ENCODE measurements around the gene KNDC1. TPM values are rescaled to one million over a fixed set of nuclear protein-coding genes. Genes with fewer than 3 reads are reported as not detected.

Gene KNDC1
- total RNA-seq, 1 experiment from 2014 or later, result 1.1 TPM

DNA sequence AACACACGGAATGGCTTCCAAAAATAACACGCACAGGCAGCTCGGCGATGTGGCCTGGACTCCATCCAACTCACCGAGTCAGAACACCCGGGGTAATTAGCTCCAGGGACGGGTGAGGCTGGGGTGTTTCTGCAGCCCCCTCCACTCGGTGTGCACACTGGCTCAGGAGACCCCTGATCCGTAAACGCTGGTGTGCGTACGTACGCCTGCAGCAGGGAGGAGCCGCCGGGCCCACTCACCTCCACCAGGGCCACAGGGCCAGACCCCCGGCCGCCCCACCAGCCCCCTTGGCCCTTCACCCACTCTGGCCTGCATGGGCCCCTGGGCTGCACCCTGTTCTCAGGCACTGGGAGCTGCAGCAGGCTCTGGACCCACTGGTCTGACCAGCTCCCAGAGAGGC lies 47.6 kb downstream of the KNDC1 start:
- in situ Hi-C loops (cut with HindIII; ENCODE audit: low pct_unique_long_range_greater_than_20kb, low sequenced_read_pairs), result no loop called here
- no peak for DNase-seq (ENCODE audit: low read depth)

DNA sequence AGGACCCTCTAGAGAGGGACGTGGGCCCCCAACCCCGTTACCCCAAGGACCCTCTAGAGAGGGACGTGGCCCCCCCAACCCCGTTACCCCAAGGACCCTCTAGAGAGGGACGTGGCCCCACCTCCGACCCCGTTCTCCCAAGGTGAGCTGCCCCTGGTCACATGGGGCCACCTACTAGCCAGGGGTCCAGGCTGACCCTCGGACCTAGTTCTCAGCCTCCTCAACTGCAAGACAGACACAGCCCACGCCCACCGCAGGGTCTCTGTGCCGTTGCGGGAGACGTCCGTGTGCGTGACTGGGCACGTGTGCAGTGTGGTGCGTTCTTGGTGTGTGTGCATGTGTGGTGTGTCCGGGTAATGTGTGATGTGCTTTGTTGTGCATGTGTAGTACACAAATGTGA lies 48.4 kb downstream of the KNDC1 start:
- DNase-seq (ENCODE audit: low read depth), result no peak
- in situ Hi-C loops (cut with HindIII; ENCODE audit: low pct_unique_long_range_greater_than_20kb, low sequenced_read_pairs), result no loop called here

DNA sequence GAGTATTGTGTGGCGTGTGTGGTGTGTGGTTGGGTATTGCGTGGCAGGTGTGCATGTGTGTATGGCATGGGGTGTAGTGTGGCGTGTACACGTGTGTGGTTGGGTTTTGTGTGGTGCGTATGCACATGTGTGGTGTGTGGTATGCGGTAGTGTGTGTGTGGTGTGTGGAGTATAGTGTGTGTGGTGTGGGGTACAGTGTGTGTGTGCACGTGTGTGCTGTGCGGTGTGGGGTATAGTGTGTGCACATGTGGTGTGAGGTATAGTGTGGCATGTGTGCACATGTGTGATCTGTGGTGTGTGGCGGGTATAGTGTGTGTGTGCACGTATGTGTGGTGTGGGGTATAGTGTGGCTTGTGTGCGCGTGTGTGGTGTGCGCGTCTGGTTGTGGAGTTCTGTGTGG lies 49.1 kb downstream of the KNDC1 start:
- no peak for DNase-seq (ENCODE audit: low read depth)
- in situ Hi-C loops (cut with HindIII; ENCODE audit: low pct_unique_long_range_greater_than_20kb, low sequenced_read_pairs), result no loop called here

DNA sequence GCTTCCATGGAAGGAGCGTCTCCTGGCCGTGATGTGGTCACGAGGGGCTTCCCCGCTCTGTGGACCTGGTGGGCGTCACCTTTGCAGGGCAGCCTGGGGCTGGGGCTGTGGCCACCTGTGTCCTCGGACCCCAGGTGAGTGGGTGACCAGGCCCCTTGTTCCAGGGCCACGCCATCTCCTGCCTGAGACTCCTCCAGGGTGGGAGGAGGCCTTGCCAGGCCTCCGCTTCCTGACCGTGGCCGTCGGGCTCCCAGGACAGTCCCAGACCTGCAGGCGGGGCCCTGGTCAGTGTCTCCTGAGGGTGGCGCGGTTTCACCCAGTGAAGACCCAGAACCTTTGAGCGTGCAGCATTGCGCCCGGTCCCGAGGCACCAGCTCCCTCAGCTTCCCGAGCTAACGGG lies 49.6 kb downstream of the KNDC1 start:
- in situ Hi-C loops (cut with HindIII; ENCODE audit: low pct_unique_long_range_greater_than_20kb, low sequenced_read_pairs), result no loop called here
- DNase-seq (ENCODE audit: low read depth), result no peak

DNA sequence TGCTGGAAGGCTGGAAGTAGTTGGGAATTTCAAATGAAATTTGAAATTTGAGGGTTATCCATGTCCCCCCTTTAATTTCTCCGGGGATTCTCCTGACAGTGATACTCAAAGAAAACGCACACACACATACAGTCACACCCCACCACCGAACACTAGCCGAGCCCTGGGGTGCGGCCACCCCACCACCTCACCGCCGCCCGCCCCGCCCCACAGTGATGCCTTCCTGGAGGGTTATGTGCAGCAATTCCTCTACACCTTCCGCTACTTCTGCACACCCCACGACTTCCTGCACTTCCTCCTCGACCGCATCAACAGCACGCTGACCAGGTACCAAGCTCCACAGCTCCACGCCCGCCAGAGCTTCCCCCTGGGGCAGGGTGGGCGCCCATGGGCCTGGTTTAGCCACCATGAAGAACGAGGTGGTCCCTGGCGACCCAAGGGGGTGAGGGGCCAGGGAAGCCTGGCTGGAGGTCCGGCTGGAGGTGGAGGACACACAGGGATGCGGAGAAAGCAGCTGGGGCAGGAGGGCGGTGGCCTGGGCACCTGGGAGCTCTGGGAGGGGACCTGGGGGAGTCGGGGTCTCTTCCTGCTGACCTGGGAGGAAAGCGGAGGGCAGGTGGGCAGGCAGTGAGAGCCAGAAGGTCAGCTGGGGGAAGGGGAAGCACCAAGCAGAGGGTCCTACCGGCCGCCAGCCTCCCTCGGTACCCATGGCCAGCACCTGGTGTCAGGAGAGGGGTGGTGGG lies 50.5 kb downstream of the KNDC1 start:
- in situ Hi-C loops (cut with HindIII; ENCODE audit: low pct_unique_long_range_greater_than_20kb, low sequenced_read_pairs), result no loop called here
- no peak for DNase-seq (ENCODE audit: low read depth)

DNA sequence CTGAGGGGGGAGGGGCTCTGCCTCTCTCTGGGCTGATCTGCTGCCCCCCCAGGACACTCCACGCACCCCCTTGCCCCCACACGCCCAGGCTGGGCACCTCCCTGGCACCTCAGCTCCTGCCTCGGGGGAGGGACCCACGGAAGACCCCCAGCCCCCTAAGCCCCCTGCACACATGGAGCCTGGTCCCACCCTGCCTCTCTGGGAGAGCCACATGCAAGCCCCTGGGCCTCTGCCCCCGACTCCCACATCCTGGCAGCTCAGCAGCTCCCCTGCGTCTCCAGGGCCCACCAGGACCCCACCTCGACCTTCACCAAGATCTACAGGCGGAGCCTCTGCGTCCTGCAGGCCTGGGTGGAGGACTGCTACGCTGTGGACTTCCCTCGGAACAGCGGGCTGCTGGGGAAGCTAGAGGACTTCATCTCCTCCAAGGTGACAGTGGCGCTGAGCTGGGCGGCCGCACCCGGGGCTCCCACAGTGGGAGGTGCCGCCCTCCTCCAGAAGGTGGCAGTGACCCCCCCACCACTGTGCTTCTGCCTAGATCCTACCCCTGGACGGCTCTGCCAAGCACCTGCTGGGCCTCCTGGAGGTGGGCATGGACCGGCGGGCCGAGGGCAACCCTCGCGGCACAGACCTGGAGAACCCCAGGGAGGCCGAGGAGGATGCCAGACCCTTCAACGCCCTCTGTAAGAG lies 51.3 kb downstream of the KNDC1 start:
- DNase-seq (ENCODE audit: low read depth), result no peak
- in situ Hi-C loops (cut with HindIII; ENCODE audit: low pct_unique_long_range_greater_than_20kb, low sequenced_read_pairs), result no loop called here

DNA sequence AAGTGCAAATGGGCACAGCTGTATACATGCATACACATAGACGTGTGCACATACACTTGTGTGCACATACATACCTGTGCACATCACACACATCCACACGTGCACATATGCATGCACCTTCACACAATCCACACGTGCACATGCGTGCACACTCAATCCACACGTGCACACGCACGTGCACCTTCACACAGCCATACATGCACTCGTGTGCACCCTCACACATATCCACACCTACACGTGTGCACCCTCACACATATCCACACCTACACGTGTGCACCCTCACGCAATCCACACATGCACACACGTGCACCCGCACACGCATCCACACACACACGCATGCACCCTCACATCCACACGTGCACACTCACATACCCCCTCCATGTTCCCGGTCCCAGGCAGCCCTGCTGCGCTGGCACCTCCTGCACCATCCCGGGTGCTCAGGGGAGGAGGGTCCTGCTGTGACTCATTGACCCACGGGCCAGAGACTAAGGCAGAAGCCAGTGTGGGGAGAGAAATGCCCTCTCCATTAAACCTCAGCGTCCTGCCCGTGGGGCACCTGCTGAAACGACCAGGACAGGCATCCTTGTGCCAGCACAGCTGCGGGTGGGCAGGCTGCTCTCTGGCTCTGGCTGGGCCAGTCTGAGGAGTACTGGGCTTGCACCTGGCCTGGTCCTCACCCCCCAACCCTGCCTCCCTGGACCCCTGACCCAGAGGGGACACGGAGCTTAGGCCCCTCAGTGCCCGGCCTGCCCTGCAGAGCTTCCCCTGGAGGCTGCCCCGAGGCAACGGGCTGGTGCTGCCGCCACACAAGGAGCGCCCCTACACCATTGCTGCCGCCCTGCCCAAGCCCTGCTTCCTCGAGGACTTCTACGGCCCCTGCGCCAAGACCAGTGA lies 52.2 kb downstream of the KNDC1 start:
- DNase-seq (ENCODE audit: low read depth), result no peak
- in situ Hi-C loops (cut with HindIII; ENCODE audit: low pct_unique_long_range_greater_than_20kb, low sequenced_read_pairs), result no loop called here

DNA sequence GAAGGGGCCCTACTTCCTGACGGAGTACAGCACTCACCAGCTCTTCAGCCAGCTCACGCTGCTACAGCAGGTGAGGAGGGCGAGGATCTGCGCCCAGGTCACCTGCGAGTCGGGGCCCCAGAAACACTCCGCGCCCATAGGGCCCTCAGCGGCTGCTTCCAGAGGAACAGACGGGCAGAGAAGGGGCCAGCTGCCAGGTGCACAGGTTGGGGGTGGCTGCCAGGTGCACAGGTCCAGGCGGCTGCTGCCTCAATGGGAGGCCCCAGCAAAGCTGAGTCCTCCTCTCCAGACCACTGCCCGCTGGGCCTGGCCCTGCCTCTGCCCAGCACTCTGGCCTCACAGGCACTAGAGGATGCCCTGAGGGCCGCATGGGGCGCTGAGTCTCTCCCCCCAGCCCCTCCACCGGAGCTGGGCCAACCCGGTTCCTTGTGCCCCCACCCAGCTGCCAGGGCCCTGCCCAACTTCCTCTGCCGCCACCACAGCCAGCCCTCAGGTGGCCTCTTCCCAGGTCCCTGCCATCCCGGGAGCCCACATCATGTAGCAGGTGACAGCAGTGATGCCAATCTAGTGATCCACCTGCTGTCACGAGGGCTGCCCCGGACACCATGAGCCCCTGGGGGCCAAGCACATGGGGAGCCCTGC lies 53.0 kb downstream of the KNDC1 start:
- in situ Hi-C loops (cut with HindIII; ENCODE audit: low pct_unique_long_range_greater_than_20kb, low sequenced_read_pairs), result no loop called here
- no peak for DNase-seq (ENCODE audit: low read depth)

DNA sequence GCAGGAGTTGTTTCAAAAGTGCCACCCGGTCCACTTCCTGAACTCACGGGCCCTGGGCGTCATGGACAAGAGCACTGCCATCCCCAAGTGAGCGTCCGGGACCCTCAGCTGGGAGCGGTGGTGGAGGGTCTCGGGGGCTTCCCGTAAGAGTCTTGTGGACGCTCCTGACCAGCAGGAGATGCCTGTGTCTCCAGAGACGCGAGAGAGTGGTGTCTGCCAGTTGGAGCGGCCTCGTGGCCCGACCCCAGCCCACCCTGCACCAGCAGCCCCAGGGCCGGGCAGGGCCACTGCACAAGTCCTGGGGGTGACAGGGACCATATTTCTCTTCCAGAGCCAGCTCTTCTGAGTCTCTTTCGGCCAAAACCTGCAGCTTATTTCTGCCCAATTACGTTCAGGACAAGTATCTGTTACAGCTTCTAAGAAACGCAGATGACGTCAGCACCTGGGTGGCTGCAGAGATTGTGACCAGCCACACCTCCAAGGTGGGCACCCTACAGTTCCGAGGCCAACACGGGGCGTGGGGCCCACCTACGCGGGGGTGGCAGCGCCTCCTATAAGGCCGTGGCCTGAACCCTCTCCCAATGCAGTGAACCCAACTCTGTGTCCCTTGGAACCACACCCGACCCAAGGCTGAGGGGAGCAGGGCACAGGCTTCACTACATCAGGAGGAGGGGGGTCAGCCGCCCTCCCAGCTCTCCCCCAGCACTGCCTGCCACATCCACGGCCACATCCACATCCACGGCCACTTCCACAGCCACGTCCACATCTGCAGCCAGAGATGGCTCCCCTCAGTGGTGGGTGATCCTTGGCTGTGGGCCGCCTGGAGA lies 53.8 kb downstream of the KNDC1 start:
- in situ Hi-C loops (cut with HindIII; ENCODE audit: low pct_unique_long_range_greater_than_20kb, low sequenced_read_pairs), result no loop called here
- no peak for DNase-seq (ENCODE audit: low read depth)

DNA sequence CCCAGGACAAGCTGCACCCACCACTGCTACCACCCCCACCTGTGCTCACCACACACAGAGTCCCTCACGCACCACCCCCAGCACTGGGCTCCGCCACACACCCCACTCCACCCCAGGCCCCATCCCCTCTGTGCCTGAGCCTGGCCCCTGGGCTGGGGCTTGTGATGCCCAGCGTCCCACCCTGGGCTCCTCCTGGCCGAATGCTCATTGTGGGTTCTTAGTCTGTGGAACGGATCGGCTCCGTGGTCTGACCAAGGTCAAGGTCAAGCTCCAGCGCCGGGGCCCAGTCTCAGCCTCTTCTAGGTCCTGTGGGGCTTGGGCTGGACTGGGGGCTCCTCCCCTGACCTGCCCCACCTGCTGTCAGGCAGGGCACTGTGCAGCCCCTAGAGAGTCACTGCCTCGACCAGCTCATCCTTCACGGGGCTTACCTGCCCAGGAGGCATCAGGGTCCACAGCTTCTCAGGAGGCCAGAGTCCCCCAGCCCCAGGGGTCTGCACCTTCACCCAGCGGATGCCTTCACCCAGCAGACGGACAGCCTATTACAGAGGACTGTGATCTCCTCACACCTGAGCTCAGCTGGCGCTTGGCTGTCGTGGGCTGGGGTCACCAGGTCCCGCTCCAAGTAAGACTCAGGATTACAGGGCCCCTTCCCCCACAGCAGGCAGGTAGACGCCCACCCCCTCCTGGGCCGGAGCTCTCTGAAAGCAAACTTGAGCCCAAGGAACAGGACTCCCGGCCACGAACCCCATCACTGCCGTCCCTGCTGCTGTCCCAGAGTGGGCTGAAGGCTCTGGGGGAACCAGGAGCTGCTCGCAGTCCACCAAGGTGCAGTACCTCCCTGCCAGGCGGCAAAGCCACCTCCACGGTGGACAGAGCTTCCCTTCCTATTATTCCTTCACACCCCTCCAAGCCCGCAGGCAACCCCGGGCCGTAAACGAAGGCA lies 54.7 kb downstream of the KNDC1 start:
- DNase-seq (ENCODE audit: low read depth), result no peak
- in situ Hi-C loops (cut with HindIII; ENCODE audit: low pct_unique_long_range_greater_than_20kb, low sequenced_read_pairs), result no loop called here

DNA sequence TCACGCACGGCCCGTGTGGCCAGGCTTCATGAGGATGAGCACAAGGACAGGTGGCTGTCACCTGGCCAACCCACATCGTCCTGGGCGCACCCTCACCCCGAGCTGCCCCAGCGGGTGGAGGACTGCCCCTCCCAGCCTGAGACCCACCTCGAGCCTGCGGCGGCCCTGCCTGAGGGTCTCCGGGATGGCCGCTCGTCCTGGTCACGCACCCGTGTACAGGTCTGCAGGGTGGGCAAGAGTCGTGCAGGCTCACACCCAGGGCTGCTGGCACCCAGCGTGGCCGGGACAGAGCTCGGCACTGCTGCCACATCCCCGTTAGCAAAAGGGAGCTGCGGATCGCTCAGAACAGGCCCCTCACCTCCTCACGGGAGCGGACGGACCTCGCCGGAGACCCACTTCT lies 55.6 kb downstream of the KNDC1 start:
- in situ Hi-C loops (cut with HindIII; ENCODE audit: low pct_unique_long_range_greater_than_20kb, low sequenced_read_pairs), result no loop called here
- DNase-seq (ENCODE audit: low read depth), result no peak

DNA sequence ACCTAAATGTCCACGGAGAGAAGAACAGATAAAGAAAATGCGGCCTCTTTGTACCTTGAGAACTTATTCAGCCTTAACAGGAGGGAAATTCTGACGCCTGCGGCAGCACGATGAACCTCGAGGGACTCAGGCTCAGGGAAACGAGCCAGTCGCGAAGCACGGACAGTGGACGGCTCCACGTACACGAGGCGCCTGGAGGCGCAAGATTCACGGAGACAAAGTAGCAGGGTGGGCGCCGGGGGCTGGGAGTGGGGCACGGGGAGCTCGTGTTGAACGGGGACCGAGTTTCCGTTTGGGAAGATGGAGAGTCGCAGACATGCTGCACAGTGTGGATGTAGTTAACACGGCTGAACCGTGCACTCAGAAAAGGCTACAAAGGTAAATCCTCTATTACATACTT lies 56.8 kb downstream of the KNDC1 start:
- in situ Hi-C loops (cut with HindIII; ENCODE audit: low pct_unique_long_range_greater_than_20kb, low sequenced_read_pairs), result no loop called here
- DNase-seq (ENCODE audit: low read depth), result no peak

DNA sequence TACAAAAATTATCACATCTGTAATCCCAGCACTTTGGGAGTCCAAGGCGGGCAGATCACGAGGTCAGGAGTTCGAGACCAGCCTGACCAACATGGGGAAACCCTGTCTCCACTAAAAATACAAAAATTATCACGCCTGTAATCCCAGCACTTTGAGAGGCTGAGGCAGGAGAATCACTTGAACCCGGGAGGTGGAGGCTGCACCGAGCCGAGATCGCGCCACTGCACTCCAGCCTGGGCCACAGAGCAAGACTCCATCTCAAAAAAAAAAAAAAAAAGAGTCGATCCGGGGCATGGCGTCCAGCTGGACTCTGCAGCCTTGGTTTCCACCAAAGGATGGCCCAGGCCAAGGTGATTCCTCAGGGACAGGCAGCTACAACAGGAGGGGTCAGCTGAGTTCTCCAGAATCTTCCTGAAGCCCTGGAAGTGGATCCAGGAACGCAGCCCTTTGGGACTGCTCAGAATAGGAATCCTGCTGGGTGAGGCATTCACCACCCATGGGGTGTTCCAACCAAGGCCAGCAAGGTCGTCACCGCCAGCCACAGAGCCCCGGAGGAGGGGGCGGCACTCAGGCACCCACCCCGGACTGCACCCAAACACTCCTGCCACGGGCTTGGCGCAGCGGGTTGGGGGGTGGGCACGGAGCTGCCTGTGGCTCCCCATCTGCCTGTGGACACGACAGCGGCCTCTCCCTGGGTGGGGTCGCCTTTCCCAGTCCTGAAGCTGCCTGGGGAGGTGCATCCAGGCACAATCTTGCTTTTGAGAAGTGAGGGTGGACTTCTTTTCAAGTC lies 58.0 kb downstream of the KNDC1 start:
- no peak for DNase-seq (ENCODE audit: low read depth)
- in situ Hi-C loops (cut with HindIII; ENCODE audit: low pct_unique_long_range_greater_than_20kb, low sequenced_read_pairs), result no loop called here

DNA sequence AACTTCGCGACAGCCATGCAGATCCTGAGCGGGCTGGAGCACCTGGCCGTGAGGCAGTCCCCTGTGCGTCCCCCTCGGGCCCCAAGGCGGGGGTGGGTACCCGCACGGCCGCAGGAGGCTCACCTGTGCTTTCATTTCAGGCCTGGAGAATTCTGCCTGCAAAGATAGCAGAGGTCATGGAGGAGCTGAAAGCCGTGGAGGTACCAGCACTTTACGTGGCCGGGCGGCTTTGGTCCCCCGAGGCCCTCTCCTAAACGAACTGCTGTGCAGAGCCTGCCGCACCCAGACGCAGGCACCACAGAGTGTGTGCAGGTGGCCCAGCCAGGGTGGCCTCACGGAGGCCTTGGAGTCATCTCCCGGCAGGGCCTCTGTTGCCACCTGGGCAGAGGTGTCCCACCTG lies 58.9 kb downstream of the KNDC1 start:
- DNase-seq (ENCODE audit: low read depth), result no peak
- in situ Hi-C loops (cut with HindIII; ENCODE audit: low pct_unique_long_range_greater_than_20kb, low sequenced_read_pairs), result no loop called here

DNA sequence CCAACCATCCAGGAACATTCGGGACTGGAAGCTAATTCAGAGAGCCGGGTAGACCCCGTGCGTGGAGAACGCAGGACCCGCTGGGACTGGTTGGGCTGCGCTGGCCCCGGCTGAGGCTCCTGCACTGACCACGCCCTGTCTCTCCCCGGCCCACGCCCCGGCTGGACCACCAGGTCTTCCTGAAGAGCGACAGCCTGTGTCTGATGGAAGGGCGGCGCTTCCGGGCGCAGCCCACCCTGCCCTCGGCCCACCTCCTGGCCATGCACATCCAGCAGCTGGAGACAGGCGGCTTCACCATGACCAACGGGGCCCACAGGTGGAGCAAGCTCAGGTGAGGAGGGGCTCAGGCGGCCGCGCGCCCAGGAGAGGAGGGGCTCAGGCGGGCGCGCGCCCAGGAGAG lies 59.8 kb downstream of the KNDC1 start:
- no peak for DNase-seq (ENCODE audit: low read depth)
- in situ Hi-C loops (cut with HindIII; ENCODE audit: low pct_unique_long_range_greater_than_20kb, low sequenced_read_pairs), result no loop called here

DNA sequence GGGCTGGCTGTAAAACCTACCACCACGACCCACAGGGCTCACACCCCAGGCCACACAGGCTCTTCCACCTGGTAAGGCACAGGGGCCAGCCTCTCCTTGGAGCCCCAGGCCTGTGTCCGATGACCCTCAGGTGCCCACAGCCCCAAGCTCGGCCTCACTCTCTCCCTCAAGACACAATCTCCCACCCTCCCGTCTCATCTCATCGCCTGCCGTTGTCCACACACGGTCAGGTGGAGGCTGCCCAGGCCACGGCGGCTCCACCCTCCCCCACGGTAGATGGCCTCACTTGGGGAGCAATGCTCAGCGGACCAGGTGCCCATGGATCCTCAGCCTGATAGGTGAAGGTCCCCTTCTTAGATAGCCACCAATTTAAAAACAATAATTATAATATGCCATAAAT lies 61.3 kb downstream of the KNDC1 start:
- in situ Hi-C loops (cut with HindIII; ENCODE audit: low pct_unique_long_range_greater_than_20kb, low sequenced_read_pairs), result no loop called here
- DNase-seq (ENCODE audit: low read depth), result no peak
